HG03135 (cell line): ENCODE results near the gene FOXL1.

Experiments
- ATAC-seq: cut with Tn5 transposase; IDR thresholded peaks from one replicate; pipeline ENCODE4 v1.9.1; 2021; ENCODE audit warnings: mild to moderate bottlenecking, moderate library complexity; ENCODE audit not compliant: unreplicated experiment

The FOXL1 gene

GRCh38 chr16:86625821-86626220 is 47.5 kb downstream of the FOXL1 start:
- ATAC-seq: no peak

GRCh38 chr16:86626284-86626683 is 47.9 kb downstream of the FOXL1 start:
- no peak for ATAC-seq

- ATAC-seq: no peak
Measured at GRCh38 chr16:86626966-86627365, 48.6 kb downstream of the FOXL1 start.

GRCh38 chr16:86628614-86629013 is 50.3 kb downstream of the FOXL1 start:
- ATAC-seq: no peak

GRCh38 chr16:86630471-86630870 is 52.1 kb downstream of the FOXL1 start:
- no peak for ATAC-seq

GRCh38 chr16:86631444-86631843 is 53.1 kb downstream of the FOXL1 start:
- ATAC-seq: no peak
